SK-N-SH treated with all-trans-retinoic acid at 6 μM for 48 hours (cell line): ENCODE measurements around the gene CCDC158.

Experiments used
- RARB ChIP-seq: fragments of 250-450 bp; sonication (Bioruptor Pico); IDR thresholded peaks from 2 replicates; pipeline ENCODE4 v1.8.0; 2021; ENCODE audit warnings: mild to moderate bottlenecking, moderate library complexity
- ZNF8 ChIP-seq: fragments of 450-650 bp; formaldehyde crosslinking; IDR thresholded peaks from 2 replicates; pipeline ENCODE4 v1.5.0; 2020; ENCODE audit warnings: mild to moderate bottlenecking, moderate library complexity
- TF ChIP-seq, protein P1 (sequence below): fragments of 250-450 bp; sonication (Bioruptor Pico); IDR thresholded peaks from 2 replicates; pipeline ENCODE4 v1.8.0; 2020; ENCODE audit warnings: mild to moderate bottlenecking, moderate library complexity, borderline replicate concordance

DNA sequence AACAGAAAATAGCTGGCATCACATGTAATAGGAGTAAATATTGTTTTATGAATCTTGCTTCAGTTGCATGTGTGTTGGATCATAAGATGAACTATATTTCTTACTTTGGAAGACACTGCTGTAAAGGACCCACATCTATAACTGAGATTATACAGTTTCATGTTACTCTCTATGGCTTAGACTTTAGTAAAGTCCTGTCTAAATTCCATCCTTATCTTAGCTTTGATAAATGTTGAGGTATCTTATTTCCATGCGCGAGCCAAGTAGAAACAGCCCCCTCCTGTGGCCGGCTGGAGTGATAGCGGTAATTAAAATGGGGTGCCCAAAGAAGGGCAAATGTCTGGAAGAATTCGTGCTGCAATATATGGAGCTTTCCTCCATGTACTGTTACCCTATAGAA lies 43.0 kb downstream of the CCDC158 start:
- TF ChIP-seq, protein P1, sequence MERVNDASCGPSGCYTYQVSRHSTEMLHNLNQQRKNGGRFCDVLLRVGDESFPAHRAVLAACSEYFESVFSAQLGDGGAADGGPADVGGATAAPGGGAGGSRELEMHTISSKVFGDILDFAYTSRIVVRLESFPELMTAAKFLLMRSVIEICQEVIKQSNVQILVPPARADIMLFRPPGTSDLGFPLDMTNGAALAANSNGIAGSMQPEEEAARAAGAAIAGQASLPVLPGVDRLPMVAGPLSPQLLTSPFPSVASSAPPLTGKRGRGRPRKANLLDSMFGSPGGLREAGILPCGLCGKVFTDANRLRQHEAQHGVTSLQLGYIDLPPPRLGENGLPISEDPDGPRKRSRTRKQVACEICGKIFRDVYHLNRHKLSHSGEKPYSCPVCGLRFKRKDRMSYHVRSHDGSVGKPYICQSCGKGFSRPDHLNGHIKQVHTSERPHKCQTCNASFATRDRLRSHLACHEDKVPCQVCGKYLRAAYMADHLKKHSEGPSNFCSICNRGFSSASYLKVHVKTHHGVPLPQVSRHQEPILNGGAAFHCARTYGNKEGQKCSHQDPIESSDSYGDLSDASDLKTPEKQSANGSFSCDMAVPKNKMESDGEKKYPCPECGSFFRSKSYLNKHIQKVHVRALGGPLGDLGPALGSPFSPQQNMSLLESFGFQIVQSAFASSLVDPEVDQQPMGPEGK (CRISPR knock-in tag): no peak
- no peak for TF ChIP-seq RARB (CRISPR knock-in tag)
- TF ChIP-seq ZNF8 (CRISPR knock-in tag): no peak
